Measurements from ENCODE around the gene CXCR3.

CXCR3 gene

GRCh38 chrX:71618303-71618721 is at the start of gene CXCR3:
Gene CXCR3 (minus strand): TSS chrX:71618511. CDS start chrX:71618449, 62 bp downstream.
- no peaks in the 10 kb centered on the region for H3F3A ChIP-seq (ENCODE audit: control insufficient read depth, insufficient read depth)
- no peaks in the 10 kb centered on the region for H3K79me2 ChIP-seq (ENCODE audit: control insufficient read depth, low read length)
- H3K4me2 ChIP-seq (ENCODE audit: low read length): no peak within 1 kb of the TSS
- no peak within 1 kb of the TSS for H3K27ac ChIP-seq (ENCODE audit: low read depth, low read length)
- no peaks in the 10 kb centered on the region for H3K36me3 ChIP-seq (ENCODE audit: control insufficient read depth, low read length)
- H4K20me1 ChIP-seq (ENCODE audit: control insufficient read depth, insufficient read depth, low read depth, low read length): no peaks in the 10 kb centered on the region
- H3K4me1 ChIP-seq (ENCODE audit: control insufficient read depth, low read length): peaks cover 12% of the 10 kb centered on the region
- no peaks in the 10 kb centered on the region for H3K9me3 ChIP-seq (ENCODE audit: control insufficient read depth, insufficient read depth, low read length)
- H3K4me3 ChIP-seq (ENCODE audit: low read length): no peak within 1 kb of the TSS
- H3K27me3 ChIP-seq (ENCODE audit: control insufficient read depth, low read length): no peaks in the 10 kb centered on the region
- no peak for TF ChIP-seq EZH2phosphoT487 (IDR thresholded peaks at IDR 0.05; ENCODE audit: borderline replicate concordance, low read length)
- no peak for TF ChIP-seq CTCF (IDR thresholded peaks at IDR 0.05; ENCODE audit: low read depth, low read length, poor library complexity, severe bottlenecking)
- H3K9me2 ChIP-seq (replicated peaks; ENCODE audit: control insufficient read depth, low read length): no peaks in the 10 kb centered on the region

- Histone ChIP-seq H3K4me3 (ENCODE audit: low read length) (no peak within 1 kb of the TSS), H3K36me3 (ENCODE audit: control insufficient read depth, low read length) (no peaks in the 10 kb centered on the region), H3K9me2 (replicated peaks; ENCODE audit: control insufficient read depth, low read length) (no peaks in the 10 kb centered on the region), H3K9me3 (ENCODE audit: control insufficient read depth, insufficient read depth, low read length) (no peaks in the 10 kb centered on the region), H3K79me2 (ENCODE audit: control insufficient read depth, low read length) (no peaks in the 10 kb centered on the region), H4K20me1 (ENCODE audit: control insufficient read depth, insufficient read depth, low read depth, low read length) (no peaks in the 10 kb centered on the region), H3K4me1 (ENCODE audit: control insufficient read depth, low read length) (no peaks in the 10 kb centered on the region), H3K27ac (ENCODE audit: low read depth, low read length) (no peak within 1 kb of the TSS), H3F3A (ENCODE audit: control insufficient read depth, insufficient read depth) (no peaks in the 10 kb centered on the region), H3K27me3 (ENCODE audit: control insufficient read depth, low read length) (no peaks in the 10 kb centered on the region), H3K4me2 (ENCODE audit: low read length) (no peak within 1 kb of the TSS)
- TF ChIP-seq EZH2phosphoT487 (IDR thresholded peaks at IDR 0.05; ENCODE audit: borderline replicate concordance, low read length): no peak
- no peak for TF ChIP-seq CTCF (IDR thresholded peaks at IDR 0.05; ENCODE audit: low read depth, low read length, poor library complexity, severe bottlenecking)
These were observed 49.3 kb upstream of the CXCR3 start, which contains the start of gene LOC101059915 for GRCh38 chrX:71667328-71668247. Gene LOC101059915 (plus strand): TSS chrX:71667546.

- H3K9me2 ChIP-seq (replicated peaks; ENCODE audit: control insufficient read depth, low read length): no peaks in the 10 kb centered on the region
- no peak overlapping the region for H3K4me3 ChIP-seq (ENCODE audit: low read length)
- H4K20me1 ChIP-seq (ENCODE audit: control insufficient read depth, insufficient read depth, low read depth, low read length): no peaks in the 10 kb centered on the region
- H3K36me3 ChIP-seq (ENCODE audit: control insufficient read depth, low read length): no peaks in the 10 kb centered on the region
- H3K27ac ChIP-seq (ENCODE audit: low read depth, low read length): no peak overlapping the region
- H3K4me2 ChIP-seq (ENCODE audit: low read length): no peak overlapping the region
- no peaks in the 10 kb centered on the region for H3K27me3 ChIP-seq (ENCODE audit: control insufficient read depth, low read length)
- no peaks in the 10 kb centered on the region for H3K4me1 ChIP-seq (ENCODE audit: control insufficient read depth, low read length)
- TF ChIP-seq CTCF (IDR thresholded peaks at IDR 0.05; ENCODE audit: low read depth, low read length, poor library complexity, severe bottlenecking) (no peak), EZH2phosphoT487 (IDR thresholded peaks at IDR 0.05; ENCODE audit: borderline replicate concordance, low read length) (no peak)
- H3F3A ChIP-seq (ENCODE audit: control insufficient read depth, insufficient read depth): no peaks in the 10 kb centered on the region
- no peaks in the 10 kb centered on the region for H3K9me3 ChIP-seq (ENCODE audit: control insufficient read depth, insufficient read depth, low read length)
- H3K79me2 ChIP-seq (ENCODE audit: control insufficient read depth, low read length): no peaks in the 10 kb centered on the region
These were observed 48.2 kb upstream of the CXCR3 start for GRCh38 chrX:71666240-71667223.
